A204.1 (cell line): ENCODE measurements around the gene USF1.
"Not testable (repeated sequence)": the region's sequence is repeated elsewhere in the genome, so short reads cannot be mapped to it uniquely, and the experiment has no call there.

ENCODE experiments used
- FAIRE-seq: peaks from 2 replicates; lab custom pipeline; 2012; peaks lifted over from hg19 to GRCh38; lab: Jason Lieb, UNC

The USF1 gene

DNA sequence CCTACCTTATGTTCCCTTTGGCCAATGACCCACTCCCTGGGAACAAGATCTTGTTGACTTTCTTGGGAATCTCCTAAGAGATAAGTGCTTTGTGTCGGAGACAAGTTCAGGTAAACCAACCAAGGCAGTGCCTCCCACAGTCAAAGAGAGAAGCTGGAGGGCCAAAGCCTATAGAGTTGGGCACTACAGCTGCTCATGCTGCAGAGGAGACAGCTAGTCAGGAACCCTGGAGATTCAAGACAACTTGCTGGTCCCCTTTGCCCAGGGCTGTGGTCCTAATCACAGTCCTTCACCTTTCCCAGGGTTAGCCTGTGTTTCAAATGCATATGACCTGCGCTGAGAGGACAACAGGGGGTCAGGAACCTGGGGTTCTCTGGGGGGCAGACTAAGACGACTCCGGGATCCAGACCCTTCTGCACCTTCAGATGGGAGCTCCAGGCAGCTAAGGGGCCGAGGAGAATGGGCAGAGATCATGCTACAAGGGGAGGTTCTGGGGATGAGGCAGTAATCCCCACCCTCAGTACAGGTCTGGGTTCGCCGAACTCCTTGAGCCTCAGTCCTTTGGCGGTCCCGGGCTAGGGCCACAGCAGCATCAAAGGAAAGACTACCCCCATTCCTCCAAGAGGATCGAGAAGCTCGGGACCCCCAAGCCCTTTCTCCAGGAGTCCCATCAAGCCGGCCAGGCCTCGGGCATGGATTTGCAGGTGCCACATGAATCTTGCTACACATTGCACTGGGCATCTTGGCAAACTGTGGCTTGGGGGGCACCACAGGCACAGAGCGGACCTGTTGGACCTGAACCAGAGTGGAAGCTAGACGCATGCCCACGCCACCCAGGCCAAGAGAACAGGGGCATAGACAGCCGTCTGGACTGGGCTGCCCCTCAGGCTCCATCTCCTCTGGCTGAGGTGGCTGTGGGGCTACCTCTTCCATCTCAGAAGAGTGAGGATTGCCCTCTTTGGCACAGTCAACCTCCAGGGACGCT lies 2.0 kb upstream of the USF1 start:
- FAIRE-seq = no peak

DNA sequence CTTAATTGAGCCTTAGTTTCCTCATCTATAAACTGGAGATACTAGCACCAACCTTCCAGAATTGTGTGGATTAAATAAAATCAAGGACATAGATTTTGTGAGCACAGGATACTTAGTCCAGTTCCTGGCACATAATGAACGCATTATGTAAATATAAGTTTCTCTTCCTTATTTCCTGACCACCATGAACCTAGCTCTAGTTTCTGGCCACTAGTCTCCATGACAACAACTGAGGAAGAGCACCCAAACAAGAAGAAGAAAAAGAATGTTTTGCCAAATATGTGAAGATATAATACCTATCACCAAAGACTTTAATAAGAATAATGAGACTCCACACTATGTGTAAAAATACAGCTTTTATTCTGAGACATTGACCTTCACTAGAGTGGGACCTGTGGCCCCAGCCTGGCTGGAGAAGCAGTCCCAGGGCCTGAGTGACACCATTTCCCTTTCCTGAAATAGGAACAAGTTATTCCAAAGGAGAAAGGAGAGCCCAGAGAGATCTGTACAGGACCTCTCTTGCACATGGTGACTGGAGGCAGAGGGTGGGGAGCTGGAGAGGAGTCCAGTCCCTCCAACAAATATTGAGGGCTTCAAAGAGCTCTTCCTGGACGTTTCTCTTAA lies 940 bp upstream of the USF1 start:
- FAIRE-seq = no peak

DNA sequence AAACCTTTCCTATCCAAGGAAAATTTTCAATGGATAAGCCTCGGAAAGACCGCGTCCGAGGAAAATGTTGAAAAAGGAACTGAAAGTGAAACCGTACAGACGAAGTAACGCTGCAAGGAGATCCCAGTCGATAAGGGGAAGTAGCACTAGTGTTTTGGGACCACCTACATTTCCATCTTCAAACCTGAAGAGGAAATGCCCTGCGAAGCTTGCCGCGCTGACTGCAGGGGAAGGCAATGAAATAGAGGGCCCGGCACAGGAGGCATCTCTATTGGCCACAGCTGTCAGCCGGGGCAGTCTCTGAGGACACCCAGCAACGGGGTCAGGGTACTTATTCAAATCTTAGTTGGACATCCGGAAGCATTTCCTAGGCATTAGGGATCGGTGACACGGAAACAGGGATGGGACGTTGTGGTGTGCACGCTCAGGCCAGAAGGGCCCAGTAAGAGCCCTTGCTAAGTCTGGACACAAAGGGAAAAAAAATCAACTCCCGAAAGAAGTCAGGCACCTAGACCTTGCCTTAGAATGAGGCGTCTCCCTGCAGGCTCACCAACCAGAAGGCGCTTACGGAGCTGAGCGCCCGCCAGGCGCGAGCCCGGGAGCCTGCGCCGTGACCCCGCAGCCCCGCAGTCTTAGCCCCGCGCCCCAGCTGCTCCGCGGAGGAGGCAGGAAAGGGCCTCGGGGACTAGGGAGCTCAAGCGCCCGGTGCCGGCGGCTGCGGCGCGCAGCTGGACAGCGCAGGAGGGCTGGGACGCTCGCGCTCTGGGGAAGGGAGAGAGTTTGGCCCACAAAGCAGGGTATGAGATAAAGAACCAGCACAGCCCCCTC lies 655 bp downstream of the USF1 start:
- no peak for FAIRE-seq

DNA sequence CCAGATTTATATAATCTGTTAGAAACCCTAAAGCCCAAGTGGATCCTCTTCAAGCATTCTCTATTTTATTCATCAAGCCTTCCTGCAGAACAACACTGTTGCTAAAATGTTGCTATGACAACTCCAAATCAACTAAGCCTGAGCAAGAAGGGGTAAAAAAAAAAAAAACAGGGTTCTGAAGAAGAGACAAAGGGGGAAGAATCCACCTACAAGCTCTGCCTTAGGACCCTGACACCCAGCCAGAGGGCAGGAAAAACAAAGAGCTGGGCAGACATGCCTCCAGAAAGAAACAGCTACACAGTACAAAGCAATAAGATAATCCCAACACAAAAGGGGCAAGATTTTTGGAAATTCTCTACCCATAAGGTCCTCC lies 1.3 kb downstream of the USF1 start:
- FAIRE-seq = no peak

DNA sequence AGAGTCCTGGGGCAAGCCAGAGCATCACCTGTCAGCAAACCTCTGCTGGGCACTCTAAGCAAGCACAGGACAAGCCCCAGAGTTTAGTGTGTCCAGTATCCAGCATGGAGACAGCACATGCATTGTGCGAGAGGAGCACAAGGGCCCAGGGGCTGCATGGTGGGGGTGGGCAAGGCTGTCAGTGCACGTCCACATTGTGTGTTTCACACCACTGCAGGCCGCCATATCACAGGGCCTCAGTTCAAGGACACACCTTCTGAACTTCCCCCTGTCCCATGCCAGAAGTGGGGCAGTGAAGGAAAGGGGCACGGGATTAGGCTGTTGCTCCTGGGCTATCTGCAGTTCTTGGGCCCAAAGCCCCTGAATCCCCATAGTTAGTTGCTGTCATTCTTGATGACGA lies 6.2 kb downstream of the USF1 start:
- no peak for FAIRE-seq

DNA sequence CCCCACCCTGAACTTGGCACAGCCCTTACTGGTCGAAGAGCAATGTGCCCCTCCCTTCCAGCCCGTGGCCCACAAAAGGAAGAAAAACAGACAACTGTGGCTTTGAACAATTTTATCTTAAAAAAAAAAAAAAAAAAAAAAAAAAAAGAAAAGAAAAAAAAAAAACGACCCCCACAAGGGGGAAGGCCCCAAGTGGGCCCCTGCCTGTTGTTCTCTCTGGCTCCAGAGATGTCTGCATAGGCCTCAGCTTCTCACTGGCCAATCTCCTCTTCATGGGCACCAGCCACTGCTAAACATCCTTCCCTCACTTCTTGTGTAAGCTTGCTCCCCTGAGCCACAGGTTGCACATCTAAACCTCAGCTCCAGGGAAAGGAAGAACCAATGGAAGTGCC lies 6.6 kb downstream of the USF1 start:
- no peak for FAIRE-seq

DNA sequence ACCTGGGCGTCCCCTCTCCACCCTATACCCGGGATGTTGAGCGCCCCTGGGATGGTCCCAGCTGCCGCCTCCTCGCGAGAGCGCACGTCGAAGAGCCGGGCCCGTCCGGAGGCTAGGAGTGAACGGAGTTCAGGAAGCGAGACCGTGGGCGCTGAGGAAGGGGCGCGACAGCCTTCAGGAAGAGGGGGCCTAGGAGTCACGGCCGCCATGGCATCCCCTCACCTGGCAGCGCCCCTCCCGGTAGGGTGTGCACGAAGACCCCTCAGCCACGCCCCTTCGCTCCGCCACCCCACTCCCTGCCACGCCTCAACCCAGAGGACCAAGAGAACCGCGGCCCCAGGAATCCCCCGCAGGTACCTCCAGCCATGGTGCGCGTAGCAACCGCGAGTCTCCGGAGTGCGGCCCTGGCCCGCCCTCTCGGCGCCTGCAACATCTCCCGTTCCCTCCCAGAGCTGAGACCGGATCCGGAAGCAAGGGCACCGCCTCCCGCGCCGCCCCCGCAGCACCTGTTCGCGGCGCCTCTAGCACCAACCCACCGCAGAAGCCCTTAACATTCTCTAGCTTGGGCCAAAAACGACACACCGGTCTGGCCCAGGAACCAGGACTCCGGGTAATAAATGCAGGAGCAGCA lies 7.1 kb downstream of the USF1 start, which contains the start of gene TSTD1:
Gene TSTD1, minus strand, starts transcription at position 442 of the 631 bp plus-strand sequence. Its CDS starts 75 bp downstream, at position 367.
- no peak for FAIRE-seq

DNA sequence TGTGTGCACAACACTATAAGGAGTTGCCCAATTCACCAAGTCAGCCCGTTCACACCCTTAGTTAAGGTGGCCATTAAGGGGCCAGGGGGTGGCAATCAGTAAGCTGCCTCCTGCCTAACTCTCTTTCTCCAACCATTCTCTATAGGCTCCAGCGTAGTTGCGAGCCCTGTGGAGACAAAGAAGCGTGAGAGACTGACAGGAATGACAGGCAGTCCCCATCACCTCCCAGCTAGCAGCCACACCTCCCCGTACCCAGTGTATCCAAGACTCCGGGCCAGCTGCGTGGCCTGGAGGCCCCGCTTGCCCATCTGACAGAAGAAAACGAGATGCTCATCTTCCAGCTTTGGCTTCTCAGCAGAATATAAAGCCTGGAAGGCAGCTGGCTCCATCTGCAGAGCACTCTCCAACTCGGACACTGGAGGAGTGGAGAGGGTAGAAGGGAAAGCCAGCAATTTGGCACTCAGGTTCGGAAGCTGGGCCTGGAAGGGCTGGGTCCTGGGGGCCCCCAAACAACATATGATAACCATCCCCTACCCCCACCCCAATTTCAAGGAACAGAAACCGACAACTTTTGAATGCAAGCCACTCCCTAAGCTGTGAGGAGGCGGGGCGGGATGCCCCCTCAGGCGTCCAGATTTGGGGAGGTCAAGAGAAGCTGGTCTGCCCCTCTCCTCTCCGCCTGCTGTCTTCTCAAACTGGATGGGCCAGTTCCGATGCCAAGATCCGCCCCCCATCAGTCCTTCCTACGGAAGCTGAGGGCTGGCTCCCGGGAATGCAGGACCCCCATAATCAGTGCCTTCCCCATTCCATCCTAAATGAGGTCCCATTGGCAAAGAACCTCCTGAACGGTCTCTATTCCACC lies 7.9 kb downstream of the USF1 start:
- no peak for FAIRE-seq

DNA sequence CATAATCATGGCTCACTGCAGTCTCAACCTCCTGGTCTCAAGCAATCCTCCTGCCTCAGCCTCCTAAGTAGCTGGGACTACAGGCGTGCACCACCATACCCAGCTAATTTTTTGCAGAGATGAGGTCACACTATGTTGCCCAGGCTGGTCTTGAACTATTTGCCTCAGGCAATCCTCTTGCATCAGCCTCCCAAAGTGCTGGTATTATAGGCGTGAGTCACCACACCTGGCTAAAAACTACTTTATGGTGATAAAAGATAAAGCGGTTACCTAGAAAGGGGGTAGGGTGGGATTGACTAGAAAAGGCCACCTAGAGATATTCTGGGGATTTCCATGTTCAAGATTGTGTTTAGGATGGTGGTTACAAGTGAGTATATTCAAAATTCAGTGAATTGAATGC lies 12.0 kb downstream of the USF1 start:
- FAIRE-seq = no peak

DNA sequence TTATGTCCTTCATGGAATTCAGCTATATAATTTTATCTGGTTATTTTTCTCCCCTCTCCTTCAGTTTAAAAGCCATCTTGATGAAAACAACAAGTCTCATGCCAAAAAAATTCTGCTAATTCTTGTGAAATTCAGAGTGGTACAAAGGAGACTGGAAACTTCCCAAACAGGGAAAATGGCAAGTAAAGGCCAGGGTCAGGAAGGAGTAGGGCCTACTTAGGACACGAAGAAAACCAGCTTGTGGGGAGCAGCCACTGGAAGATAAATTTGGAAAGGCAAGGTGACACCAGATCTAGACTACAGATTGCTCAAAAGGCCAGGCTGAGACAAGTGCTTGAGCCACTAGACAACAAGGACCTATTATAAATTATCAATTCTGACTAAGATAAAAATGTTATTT lies 13.4 kb downstream of the USF1 start:
- FAIRE-seq = no peak

DNA sequence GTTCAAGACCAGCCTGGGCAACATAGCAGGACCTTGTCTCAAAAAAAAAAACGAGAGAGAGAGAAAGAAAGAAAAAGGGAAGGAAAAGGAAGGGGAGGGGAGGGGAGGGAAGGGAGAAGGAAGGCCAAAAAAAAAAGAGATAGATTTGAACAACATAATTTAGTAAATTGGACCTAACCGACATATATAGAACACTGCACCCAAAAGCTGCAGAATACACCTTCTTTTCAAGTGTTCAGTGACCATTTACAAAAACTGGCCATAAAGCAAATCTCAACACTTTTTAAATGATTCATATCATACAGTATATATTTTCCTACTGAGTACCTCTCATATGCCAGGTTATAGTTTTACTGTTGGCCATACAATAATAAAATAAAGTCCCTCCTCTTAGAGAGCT lies 13.9 kb downstream of the USF1 start:
- FAIRE-seq = no peak

DNA sequence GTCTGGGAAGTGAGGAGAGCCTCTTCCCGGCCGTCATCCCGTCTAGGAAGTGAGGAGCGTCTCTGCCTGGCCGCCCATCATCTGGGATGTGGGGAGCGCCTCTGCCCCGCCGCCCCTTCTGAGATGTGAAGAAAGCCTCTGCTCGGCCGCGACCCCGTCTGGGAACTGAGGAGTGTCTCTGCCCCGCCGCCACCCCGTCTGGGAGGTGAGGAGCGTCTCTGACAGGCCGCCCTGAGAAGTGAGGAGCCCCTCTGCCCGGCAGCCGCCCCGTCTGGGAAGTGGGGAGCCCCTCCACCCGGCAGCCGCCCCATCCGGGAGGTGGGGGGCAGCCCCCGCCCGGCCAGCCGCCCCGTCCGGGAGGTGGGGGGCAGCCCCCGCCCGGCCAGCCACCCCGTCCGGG lies 16.3 kb downstream of the USF1 start:
- FAIRE-seq = not testable (repeated sequence)

DNA sequence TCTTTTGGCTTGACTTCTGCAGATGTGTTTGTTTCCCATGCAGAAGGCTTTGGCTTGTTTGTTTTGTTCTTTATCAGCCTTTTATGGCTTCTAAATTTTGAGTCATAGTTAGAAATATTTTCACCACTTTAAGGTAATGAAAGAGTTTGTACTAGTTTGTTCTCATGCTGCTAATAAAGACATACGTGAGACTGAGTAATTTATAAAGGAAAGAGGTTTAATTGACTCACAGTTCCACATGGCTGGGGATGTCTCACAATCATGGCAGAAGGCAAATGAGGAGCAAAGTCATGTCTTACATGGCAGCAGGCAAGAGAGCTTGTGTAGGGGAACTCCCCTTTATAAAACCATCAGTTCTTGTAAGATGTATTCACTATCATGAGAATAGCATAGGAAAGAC lies 18.8 kb downstream of the USF1 start:
- not testable (repeated sequence) for FAIRE-seq

DNA sequence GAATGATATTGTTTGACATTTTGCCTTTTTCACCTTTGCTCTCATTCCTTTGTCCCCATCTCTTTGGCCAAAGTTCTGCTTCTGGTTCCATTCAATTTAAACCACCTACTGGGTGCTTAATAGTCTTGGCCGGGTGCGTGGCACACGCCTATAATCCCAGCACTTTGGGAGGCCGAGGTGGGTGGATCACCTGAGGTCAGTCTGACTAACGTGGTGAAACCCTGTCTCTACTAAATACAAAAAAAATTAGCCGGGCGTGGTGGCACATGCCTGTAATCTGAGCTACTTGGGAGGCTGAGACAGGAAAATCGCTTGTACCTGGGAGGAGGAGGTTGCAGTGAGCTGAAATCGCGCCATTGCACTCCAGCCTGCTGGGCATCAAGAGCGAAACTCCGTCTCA lies 23.3 kb downstream of the USF1 start:
- FAIRE-seq = not testable (repeated sequence)

DNA sequence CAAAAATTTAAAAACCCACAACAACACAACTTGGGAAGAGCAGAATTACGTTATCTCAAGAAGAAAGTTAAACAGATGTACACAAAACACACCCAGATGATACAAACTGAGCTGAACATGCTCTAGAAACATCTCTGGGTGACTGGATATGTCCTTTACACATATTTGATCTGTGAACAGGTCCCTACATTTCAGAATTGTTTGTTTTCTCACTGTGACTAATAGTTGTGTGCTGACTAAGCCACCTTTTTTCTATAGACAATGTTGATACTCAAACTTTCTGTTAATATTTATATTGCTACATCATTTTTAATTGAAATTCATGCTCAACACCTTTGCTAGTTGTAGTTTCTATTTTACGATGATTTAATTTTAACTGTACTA lies 23.8 kb downstream of the USF1 start:
- no peak for FAIRE-seq

DNA sequence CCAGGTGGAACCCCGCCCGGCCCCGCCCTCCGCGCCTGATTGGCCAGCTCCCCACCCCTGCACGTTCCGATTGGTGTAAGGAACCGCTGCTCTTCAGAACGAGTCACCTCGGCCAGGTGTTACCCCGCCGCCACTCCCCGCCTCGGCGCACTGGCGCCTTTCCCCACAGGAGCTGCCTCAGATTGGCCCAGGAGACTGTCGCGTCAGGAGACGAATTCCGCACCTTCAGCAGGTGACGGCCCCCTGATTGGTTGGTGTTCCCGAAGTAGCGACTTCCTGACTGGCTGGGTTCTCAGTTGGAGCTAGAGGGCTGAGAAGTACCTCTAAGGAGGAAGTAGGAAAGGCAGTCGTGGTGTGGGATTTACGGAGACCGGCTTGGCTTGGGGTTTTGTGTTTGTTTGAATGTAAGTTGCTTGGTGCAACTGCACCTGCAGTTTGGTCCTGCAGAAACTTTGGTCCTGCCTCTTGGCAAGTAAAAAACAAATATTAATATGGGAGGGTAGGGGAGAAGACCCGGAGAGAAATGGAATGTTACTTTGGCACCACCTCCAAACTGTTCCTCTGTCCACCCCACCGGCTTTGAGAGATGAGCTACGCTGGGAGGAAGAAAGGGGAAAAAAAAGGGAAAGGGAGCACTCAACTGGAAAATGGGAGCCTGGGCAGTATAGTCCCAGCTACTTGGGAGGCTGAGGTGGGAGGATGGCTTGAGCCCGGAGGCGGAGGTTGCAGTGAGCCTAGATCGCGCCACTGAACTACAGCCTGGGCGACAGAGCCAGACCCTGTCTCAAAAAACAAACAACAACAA lies 24.4 kb downstream of the USF1 start:
- FAIRE-seq = no peak

DNA sequence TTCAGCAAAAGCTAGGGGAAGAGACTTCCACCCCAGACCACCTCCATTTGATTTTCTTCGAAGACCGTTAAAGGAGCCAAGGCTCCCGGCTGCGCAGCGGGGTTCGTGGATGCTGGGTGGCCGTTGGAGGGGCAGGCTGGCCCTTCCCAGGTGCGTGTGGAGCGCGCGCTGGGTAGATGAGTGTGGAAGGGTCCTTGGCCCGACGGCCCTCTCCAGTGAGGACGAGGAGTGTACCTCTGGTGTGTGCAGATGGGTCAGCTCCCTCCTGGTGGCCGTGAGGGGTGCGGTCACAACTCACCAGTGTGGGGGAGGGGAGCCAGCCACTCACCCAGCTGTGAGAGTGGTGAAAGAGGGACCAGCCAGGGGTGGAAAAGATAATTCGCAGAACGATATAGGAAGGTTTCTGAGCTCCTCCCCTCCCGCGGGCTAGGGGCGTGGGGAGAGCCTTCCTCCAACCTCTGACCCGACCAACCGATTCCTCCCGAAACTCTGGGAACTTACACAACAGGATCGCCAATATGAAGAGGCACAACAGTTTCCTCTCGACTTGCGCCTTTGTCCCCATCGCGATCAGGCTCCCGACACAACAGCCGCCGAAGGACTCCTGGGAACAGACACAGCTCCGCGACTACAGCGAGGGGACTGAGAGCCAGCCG lies 25.1 kb downstream of the USF1 start, which contains the start of gene F11R:
Gene F11R, minus strand, starts transcription at position 644 of the 656 bp plus-strand sequence. Its CDS starts 79 bp downstream, at position 565.
- FAIRE-seq = no peak

DNA sequence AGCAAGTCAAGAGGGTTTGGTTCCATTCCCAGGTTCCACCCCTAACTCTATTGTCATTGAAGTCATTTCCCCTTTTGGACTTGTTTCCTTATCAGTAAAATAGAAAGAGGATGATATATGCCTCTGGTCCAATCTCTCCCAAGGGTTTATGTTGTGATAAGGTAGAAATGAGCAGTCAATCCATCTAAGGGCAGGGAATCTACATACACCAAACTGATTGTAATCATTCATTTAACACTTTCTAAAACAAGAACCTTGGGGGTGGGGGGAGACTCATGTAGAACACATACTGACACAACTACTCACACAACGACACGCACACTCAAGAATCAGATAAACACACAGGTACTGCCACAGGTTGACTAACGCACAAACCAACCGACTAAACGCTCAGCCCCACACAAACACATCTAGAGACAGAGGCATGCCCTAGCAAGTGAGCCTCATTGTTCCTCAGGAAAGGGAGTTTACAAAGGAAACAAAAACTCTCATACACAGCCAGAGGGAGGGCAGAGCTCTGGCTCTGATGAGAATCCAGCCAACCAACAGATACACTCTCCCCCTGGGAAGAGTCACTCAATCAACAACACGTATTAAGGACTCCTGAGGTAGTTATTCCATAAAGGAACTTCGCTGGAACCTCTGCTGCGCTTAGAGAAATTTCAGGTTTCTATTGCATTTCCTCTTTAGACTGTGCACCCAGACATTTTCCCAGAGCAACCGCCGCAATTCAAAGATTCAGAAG lies 25.9 kb downstream of the USF1 start:
- no peak for FAIRE-seq

DNA sequence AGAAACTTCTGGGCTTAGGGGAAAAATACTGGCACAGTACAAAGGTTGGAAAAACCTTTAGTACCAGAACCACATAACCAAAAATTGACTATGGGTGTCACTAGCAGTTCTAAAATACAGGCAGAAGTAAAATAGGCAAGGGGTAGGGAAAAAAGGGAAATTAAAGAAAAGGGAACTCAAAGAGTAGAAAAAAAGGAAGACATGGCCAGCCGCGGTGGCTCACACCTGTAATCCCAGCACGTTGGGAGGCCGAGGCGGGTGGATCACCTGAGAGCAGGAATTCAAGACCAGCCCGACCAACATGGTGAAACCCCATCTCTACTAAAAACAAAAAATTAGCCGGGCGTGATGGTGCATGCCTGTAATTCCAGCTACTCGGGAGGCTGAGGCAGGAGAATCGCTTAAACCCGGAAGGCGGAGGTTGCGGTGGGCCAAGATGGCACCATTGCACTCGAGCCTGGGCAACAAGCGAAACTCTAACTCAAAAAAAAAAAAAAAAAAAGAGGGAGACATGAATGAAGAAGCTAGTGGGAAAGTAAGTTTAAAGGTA lies 26.6 kb downstream of the USF1 start:
- FAIRE-seq = not testable (repeated sequence)
